ENCODE results near the gene PHTF1. TPM values are rescaled to one million over a fixed set of nuclear protein-coding genes. Genes with fewer than 3 reads are reported as not detected.
A peak's percentile ranks its signal among the peaks of the same experiment; 100 is the strongest.
"Not testable (repeated sequence)": the region's sequence is repeated elsewhere in the genome, so short reads cannot be mapped to it uniquely, and the experiment has no call there.

PHTF1 gene
- total RNA-seq, 4 donors from 2014 or later = 7.6 to 30.3 (median 17.0) TPM

DNA sequence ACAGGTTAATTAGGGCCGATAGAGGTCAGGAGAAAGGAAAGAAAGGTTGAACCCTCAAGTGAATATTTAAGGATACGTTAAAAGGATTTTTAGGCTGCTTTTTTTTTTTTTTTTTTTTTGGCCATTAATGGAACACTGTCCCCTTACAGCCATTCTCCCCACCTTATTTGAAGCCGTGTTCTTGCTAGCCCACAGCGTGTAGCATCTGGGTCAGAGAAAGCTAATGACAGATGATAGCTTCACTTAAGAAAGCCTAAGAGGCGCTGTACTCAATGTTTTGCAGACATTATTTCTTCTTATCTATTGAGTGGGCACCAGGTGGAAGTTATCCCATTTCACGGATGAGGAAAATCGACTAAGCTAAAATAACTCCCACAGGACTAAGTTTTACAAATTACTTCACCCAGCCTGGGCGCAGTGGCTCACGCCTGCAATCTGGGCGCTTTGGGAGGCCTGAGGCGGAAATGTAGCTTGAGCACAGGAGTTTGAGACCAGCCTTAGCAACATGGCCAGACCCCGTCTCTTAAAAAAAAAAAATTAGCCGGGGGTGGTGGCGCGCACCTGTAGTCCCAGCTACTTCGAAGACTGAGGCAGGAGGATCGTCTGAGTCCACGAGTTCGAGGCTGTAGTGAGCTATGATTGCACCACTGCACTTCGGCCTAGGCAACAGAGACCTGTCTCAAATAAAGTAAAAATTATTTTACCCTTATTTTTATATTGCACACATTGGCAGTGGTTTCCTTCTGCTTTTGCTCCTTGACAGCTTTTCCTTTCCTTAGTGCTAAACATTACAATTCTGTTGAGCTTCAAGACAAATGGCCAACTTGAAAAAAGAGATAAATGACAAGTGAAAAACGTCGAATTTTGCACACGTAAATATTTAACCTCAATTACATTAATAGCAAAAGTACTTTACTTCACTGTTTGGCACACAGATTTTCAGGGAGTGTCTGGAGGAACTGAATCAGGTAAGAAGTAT is 1.1 kb upstream of the PHTF1 start:
- TF ChIP-seq CTCF (IDR thresholded peaks at IDR 0.05) (no peak), POLR2A (IDR thresholded peaks at IDR 0.05) (no peak)
- Histone ChIP-seq H3K4me1 (no peaks in the 10 kb centered on the region), H3K36me3 (no peaks in the 10 kb centered on the region), H3K4me3 (peak overlapping the region; percentile 51 to 92), H3K27me3 (no peaks in the 10 kb centered on the region), H3K27ac (peak overlapping the region; percentile 89 to 90), H3K9me3 (no peaks in the 10 kb centered on the region)
- DNase-seq = no peak
- intact Hi-C loops (cut with DNase I; ENCODE audit: low total_unique reads) = no loop called here

DNA sequence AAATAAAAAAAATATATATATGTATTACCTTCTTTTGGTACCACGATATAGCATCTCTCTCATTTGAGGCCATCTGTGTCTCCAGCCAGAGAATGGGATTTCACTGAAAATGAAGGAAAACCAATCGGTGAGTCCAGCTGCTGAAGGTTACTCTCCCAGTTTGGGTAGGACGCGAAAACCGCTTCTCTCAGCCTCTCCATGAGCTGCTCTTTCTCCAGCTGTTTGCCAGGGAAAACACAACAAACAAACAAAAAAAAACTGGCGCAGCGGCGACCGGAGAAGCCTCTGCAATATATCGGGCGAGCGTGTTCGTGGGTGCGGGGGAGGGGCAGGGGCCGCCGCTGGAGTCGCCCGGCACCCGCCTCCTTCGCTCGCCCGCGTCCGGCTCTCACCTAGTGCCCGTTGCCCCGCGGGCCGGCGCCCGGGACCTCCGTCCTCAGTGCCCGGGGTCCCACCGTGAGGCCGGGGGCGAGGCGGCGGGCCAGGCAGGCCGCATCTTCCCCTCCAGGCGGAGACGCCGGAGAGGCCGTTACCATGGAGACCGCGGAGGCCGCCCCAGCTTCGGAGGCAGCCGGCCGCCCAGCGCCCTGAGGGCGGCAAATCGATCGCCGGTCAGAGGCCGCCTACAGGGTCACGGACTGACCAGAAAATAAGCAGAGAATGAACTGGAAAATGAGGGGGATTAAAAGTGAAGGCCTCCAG is 504 bp downstream of the PHTF1 start:
- H3K27ac ChIP-seq = peak overlapping the region; percentile 89 to 90
- H3K36me3 ChIP-seq = no peaks in the 10 kb centered on the region
- H3K4me3 ChIP-seq = peak overlapping the region; percentile 51 to 92
- no peaks in the 10 kb centered on the region for H3K4me1 ChIP-seq
- peak; percentile 50 to 63 for DNase-seq
- H3K9me3 ChIP-seq = no peaks in the 10 kb centered on the region
- TF ChIP-seq POLR2A (IDR thresholded peaks at IDR 0.05) (no peak), CTCF (IDR thresholded peaks at IDR 0.05) (no peak)
- intact Hi-C loops (cut with DNase I; ENCODE audit: low total_unique reads) = no loop called here
- no peaks in the 10 kb centered on the region for H3K27me3 ChIP-seq

DNA sequence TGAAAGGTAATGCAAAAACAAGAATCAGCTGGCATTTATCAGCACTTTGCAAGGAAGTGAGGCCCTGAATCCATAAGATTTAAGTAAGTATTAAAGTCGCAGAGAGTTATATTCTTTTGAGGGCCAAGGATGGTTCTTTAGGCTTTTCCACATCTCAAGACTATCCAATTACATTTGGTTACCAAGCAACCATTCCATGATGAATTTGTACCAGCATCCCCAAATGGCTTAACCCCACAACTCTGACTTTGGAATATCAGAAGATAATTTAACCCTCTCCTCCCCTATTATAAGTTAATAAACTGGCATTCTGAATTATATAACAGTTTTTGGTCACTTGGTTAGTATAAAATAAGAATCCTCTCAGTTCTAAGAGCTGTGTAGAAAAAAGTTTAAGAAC is 2.8 kb downstream of the PHTF1 start:
- Histone ChIP-seq H3K36me3 (no peaks in the 10 kb centered on the region), H3K4me1 (no peaks in the 10 kb centered on the region), H3K4me3 (no peak overlapping the region), H3K27me3 (no peaks in the 10 kb centered on the region), H3K9me3 (no peaks in the 10 kb centered on the region), H3K27ac (no peak overlapping the region)
- TF ChIP-seq POLR2A (IDR thresholded peaks at IDR 0.05) (no peak), CTCF (IDR thresholded peaks at IDR 0.05) (no peak)
- intact Hi-C loops (cut with DNase I; ENCODE audit: low total_unique reads) = no loop called here
- no peak for DNase-seq

DNA sequence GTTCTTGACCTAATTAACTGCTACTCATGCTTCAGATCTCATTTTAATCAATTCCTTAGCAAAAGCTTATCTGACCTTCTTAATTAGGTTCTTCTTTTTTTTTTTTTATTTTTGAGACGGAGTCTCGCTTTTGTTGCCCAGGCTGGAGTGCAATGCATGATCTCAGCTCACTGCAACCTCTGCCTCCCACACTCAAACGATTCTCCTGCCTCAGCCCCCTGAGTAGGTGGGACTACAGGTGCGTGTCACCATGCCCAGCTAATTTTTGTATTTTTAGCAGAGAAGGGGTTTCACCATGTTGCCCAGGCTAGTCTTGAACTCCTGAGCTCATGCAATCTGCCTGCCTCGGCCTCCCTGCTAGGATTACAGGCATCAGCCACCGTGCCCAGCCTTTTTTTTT is 6.0 kb downstream of the PHTF1 start:
- H3K27me3 ChIP-seq; H3K4me3 ChIP-seq; H3K36me3 ChIP-seq; H3K27ac ChIP-seq; intact Hi-C loops (cut with DNase I; ENCODE audit: low total_unique reads); H3K9me3 ChIP-seq; DNase-seq; H3K4me1 ChIP-seq: not testable (repeated sequence)

- no peak for DNase-seq
- no peaks in the 10 kb centered on the region for H3K4me1 ChIP-seq
- no peaks in the 10 kb centered on the region for H3K9me3 ChIP-seq
- intact Hi-C loops (cut with DNase I; ENCODE audit: low total_unique reads) = no loop called here
- H3K36me3 ChIP-seq = no peaks in the 10 kb centered on the region
- no peak for TF ChIP-seq CTCF (IDR thresholded peaks at IDR 0.05)
- TF ChIP-seq POLR2A (IDR thresholded peaks at IDR 0.05) = no peak
- H3K4me3 ChIP-seq = no peak overlapping the region
- H3K27ac ChIP-seq = no peak overlapping the region
- no peaks in the 10 kb centered on the region for H3K27me3 ChIP-seq
Observed at GRCh38 chr1:113751516-113751915, 7.8 kb downstream of the PHTF1 start.
